ENCODE measurements around the gene TNNT3. TPM values are rescaled to one million over a fixed set of nuclear protein-coding genes. Genes with fewer than 3 reads are reported as not detected.
A peak's percentile ranks its signal among the peaks of the same experiment; 100 is the strongest.
"Not testable (repeated sequence)": the region's sequence is repeated elsewhere in the genome, so short reads cannot be mapped to it uniquely, and the experiment has no call there.

TNNT3 gene
- total and polyA plus RNA-seq, 7 experiments from 2014 or later: 0.31 to 37.1 (median 18.7) TPM; not detected in 1

DNA sequence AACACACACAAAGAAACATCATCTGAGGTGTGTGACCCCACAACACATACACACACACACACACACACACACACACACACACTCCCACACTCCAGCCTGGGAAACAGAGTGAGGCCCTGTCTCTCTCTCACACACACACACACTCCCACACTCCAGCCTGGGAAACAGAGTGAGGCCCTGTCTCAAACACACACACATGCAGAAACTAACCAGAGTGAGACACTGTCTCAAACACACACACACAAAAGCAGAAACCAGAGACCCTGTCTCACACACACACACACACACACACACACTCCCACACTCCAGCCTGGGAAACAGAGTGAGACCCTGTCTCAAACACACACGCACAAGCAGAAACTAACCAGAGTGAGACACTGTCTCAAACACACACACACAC, 20.3 kb downstream of the TNNT3 start:
- H3K36me3 Mint-ChIP-seq; H3K27me3 ChIP-seq (ENCODE audit: control insufficient read depth in 2 of 2, insufficient read depth in 2 of 2, low read length in 2 of 2); H3K9me3 ChIP-seq (ENCODE audit: control insufficient read depth in 2 of 3, low read length in 3 of 3); CTCF ChIA-PET; DNase-seq; H3K27me3 Mint-ChIP-seq; H3K4me3 Mint-ChIP-seq; POLR2A ChIA-PET; H3K36me3 ChIP-seq (ENCODE audit: control insufficient read depth in 2 of 3, insufficient read depth in 3 of 3, low read length in 3 of 3); H3K9me3 Mint-ChIP-seq; H3K4me3 ChIP-seq (ENCODE audit: low read length); H3K4me1 ChIP-seq (ENCODE audit: control insufficient read depth in 2 of 2, insufficient read depth in 2 of 2, low read length in 2 of 2); H3K27ac ChIP-seq (ENCODE audit: low read depth, low read length); ATAC-seq: not testable (repeated sequence)
- intact Hi-C loops (cut with micrococcal nuclease): loop anchor here (1.0 kb wide), 1 partner anchor 45 kb away; no protein-coding TSS in a partner anchor
- Mint-ChIP-seq H3K4me1 (peaks cover 0 to 24% (median 7%) of the 10 kb centered on the region in 7 donors), H3K27ac (peak overlapping the region in 5 of 9 donors; percentile 19 to 88 (median 75))

DNA sequence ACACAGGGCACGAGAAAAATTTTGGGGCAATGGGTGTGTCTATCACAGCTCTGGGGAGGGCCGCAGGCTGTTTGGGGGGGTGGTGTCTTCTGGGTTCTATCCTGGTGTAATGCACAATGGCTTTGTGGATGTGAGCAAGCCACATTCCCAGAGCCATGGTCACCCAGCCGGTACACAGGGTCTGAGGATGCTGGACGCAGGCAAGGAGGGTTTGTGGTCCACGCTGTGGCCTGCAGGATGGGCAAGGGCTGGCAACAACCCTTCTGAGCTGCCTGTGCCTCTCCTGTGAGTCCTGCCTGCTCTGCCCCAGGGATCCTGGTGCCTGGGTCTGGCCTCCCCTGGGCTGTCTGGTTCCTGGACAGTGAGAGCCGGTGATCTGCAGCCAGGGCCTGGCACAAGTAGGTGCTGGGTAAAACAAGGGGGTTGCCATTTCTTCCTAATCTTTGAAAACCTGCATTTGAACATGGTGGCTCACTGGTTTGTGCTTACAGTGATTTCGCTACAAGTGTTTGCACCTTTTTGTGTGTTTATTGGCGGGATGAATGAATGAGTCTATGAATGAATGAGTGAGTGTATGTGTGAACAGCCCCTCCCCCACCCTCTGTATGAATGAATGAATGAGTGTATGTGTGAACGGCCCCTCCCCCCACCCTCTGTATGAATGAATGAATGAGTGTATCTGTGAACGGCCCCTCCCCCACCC, 23.2 kb downstream of the TNNT3 start:
- H3K36me3 Mint-ChIP-seq: no peaks in the 10 kb centered on the region
- H3K27me3 ChIP-seq (ENCODE audit: control insufficient read depth in 2 of 2, insufficient read depth in 2 of 2, low read length in 2 of 2): no peaks in the 10 kb centered on the region
- H3K4me1 ChIP-seq (ENCODE audit: control insufficient read depth in 2 of 2, insufficient read depth in 2 of 2, low read length in 2 of 2): no peaks in the 10 kb centered on the region
- peaks cover 0 to 24% (median 7%) of the 10 kb centered on the region in 7 donors for H3K4me1 Mint-ChIP-seq
- H3K9me3 ChIP-seq (ENCODE audit: control insufficient read depth in 2 of 3, low read length in 3 of 3): no peaks in the 10 kb centered on the region
- ChIA-PET POLR2A (no interaction called here), CTCF (interaction anchor here (1.2 kb wide), 2 partner anchors 59 to 249 kb away, joined by 4 to 5 read pairs; no protein-coding TSS in a partner anchor)
- peaks cover 0 to 3% (median 0%) of the 10 kb centered on the region in 5 donors for H3K27me3 Mint-ChIP-seq
- no peaks in the 10 kb centered on the region for H3K36me3 ChIP-seq (ENCODE audit: control insufficient read depth in 2 of 3, insufficient read depth in 3 of 3, low read length in 3 of 3)
- H3K27ac ChIP-seq (ENCODE audit: low read depth, low read length): no peak overlapping the region
- peaks cover 0 to 2% (median 0%) of the 10 kb centered on the region in 11 donors for H3K9me3 Mint-ChIP-seq
- intact Hi-C loops (cut with micrococcal nuclease): no loop called here
- peak in 1 of 9 donors; percentile 4 for DNase-seq
- H3K4me3 ChIP-seq (ENCODE audit: low read length): no peak overlapping the region
- no peak overlapping the region for H3K27ac Mint-ChIP-seq
- no peak overlapping the region for H3K4me3 Mint-ChIP-seq
- ATAC-seq: no peak

DNA sequence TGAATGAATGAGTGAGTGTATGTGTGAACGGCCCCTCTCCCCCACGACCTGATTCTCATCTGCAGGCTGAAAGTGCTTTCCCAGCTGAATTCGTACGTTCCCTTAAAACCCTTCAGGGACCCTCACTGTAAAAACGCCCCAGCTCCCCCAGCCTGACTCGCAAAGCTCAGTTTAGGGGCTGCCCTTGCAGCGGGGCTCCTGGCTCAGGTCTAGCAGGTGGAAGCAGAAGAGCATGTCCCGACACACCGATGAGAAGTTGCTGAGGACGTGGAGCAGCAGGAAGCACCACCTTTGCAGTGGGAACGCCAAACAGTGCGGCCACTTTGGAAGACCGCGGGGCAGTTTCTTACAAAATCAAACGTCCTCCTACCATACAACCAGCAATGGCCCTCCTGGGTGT, 24.1 kb downstream of the TNNT3 start:
- Mint-ChIP-seq H3K4me3 (peak overlapping the region in 2 of 10 donors; percentile 5 to 42), H3K36me3 (no peaks in the 10 kb centered on the region), H3K9me3 (peaks cover 0 to 2% (median 0%) of the 10 kb centered on the region in 11 donors), H3K4me1 (peaks cover 0 to 24% (median 7%) of the 10 kb centered on the region in 7 donors), H3K27me3 (peaks cover 0 to 3% (median 0%) of the 10 kb centered on the region in 5 donors), H3K27ac (peak overlapping the region in 1 of 9 donors; percentile 60)
- H3K9me3 ChIP-seq (ENCODE audit: control insufficient read depth in 2 of 3, low read length in 3 of 3): no peaks in the 10 kb centered on the region
- DNase-seq: no peak
- intact Hi-C loops (cut with micrococcal nuclease): no loop called here
- CTCF ChIA-PET: interaction anchor here (1.2 kb wide), 1 partner anchor 249 kb away, joined by 5 read pairs; no protein-coding TSS in a partner anchor
- no peaks in the 10 kb centered on the region for H3K36me3 ChIP-seq (ENCODE audit: control insufficient read depth in 2 of 3, insufficient read depth in 3 of 3, low read length in 3 of 3)
- H3K27me3 ChIP-seq (ENCODE audit: control insufficient read depth in 2 of 2, insufficient read depth in 2 of 2, low read length in 2 of 2): no peaks in the 10 kb centered on the region
- no peak overlapping the region for H3K27ac ChIP-seq (ENCODE audit: low read depth, low read length)
- no peak for ATAC-seq
- no peak overlapping the region for H3K4me3 ChIP-seq (ENCODE audit: low read length)
- POLR2A ChIA-PET: no interaction called here
- no peaks in the 10 kb centered on the region for H3K4me1 ChIP-seq (ENCODE audit: control insufficient read depth in 2 of 2, insufficient read depth in 2 of 2, low read length in 2 of 2)

DNA sequence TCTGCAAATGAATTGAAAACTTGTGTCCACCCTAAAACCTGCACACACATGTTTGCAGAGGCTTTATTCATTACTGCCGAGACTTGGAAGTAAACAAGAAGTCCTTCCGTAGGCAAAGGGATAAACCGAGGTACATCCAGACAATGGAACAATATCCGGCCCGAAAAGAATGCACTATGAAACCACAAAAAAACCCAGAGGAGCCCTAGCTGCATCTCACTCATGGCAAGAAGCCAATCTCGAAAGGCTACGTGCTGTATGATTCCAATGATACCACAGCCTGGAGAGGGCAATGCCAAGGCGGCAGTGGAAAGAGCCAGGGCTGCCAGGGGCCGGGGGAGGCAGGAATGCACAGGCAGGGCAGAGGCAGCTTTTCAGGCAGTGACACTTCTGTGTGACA, 24.5 kb downstream of the TNNT3 start:
- DNase-seq (peak in 1 of 9 donors; percentile 19), ATAC-seq (no peak)
- Histone ChIP-seq H3K4me1 (ENCODE audit: control insufficient read depth in 2 of 2, insufficient read depth in 2 of 2, low read length in 2 of 2) (no peaks in the 10 kb centered on the region), H3K4me3 (ENCODE audit: low read length) (no peak overlapping the region), H3K36me3 (ENCODE audit: control insufficient read depth in 2 of 3, insufficient read depth in 3 of 3, low read length in 3 of 3) (no peaks in the 10 kb centered on the region), H3K27me3 (ENCODE audit: control insufficient read depth in 2 of 2, insufficient read depth in 2 of 2, low read length in 2 of 2) (no peaks in the 10 kb centered on the region), H3K9me3 (ENCODE audit: control insufficient read depth in 2 of 3, low read length in 3 of 3) (no peaks in the 10 kb centered on the region), H3K27ac (ENCODE audit: low read depth, low read length) (no peak overlapping the region)
- intact Hi-C loops (cut with micrococcal nuclease): no loop called here
- H3K27ac Mint-ChIP-seq: peak overlapping the region in 4 of 9 donors; percentile 10 to 56 (median 41)
- peak overlapping the region in 5 of 10 donors; percentile 15 to 43 (median 20) for H3K4me3 Mint-ChIP-seq
- POLR2A ChIA-PET: no interaction called here
- peaks cover 0 to 2% (median 0%) of the 10 kb centered on the region in 11 donors for H3K9me3 Mint-ChIP-seq
- no peaks in the 10 kb centered on the region for H3K36me3 Mint-ChIP-seq
- H3K27me3 Mint-ChIP-seq: peaks cover 0 to 3% (median 0%) of the 10 kb centered on the region in 5 donors
- H3K4me1 Mint-ChIP-seq: peaks cover 0 to 23% (median 4%) of the 10 kb centered on the region in 7 donors
- CTCF ChIA-PET: no interaction called here

DNA sequence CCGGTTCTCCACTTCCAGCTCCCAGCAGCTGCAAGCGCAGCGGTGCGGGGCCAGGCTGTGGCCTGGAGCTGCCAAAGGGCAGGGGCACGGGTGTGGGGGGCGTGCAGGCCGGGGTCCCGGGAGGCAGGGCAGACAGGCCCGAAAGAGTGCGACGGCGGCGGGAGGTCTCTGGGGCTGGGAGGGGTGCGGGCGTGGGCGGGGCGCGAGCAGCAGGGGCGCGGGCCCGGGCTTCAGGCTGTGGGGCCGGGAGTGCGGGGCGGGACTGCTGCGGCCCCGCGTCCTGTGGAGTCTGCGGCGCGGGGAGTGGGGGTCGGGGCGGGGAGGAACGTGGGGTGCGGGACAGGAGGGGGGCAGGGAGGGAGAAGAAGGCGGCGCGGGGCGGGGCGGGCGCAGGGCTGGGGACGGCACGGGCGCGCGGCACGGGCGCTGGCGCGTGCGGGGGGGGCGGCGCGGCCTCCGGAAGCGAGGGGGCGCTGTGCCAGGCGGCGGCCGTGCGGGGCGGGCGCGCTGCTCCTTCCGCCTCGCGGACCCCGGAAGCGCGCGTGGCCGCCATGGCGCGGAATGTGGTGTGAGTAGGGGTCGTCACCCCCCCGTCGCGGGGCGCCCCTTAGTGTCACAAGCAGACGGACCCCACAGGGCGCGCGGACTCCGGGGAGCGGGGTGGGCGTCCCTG, 27.4 kb downstream of the TNNT3 start, which contains the start of gene MRPL23:
Gene MRPL23 (plus strand): TSS at position 521 of the 673 bp plus-strand sequence. CDS start 31 bp downstream, at position 552.
- H3K4me3 Mint-ChIP-seq: no peak within 1 kb of the TSS
- ChIA-PET CTCF (interaction anchor here (0.6 to 1.5 kb wide), 3 partner anchors 54 to 411 kb away, joined by 3 read pairs; no protein-coding TSS in a partner anchor), POLR2A (interaction anchor here (0.7 to 1.8 kb wide), 5 partner anchors 25 to 99 kb away, joined by 3 to 4 read pairs (median 4); partner anchors contain the start of gene LSP1)
- no peaks in the 10 kb centered on the region for H3K27me3 ChIP-seq (ENCODE audit: control insufficient read depth in 2 of 2, insufficient read depth in 2 of 2, low read length in 2 of 2)
- peaks cover 0 to 9% (median 0%) of the 10 kb centered on the region in 7 donors for H3K4me1 Mint-ChIP-seq
- intact Hi-C loops (cut with micrococcal nuclease): no loop called here
- H3K27ac ChIP-seq (ENCODE audit: low read depth, low read length): no peak within 1 kb of the TSS
- H3K4me3 ChIP-seq (ENCODE audit: low read length): no peak within 1 kb of the TSS
- no peaks in the 10 kb centered on the region for H3K27me3 Mint-ChIP-seq
- peak in 4 of 9 donors; percentile 47 to 61 (median 53) for DNase-seq
- no peaks in the 10 kb centered on the region for H3K9me3 Mint-ChIP-seq
- peak; percentile 94 for ATAC-seq
- no peaks in the 10 kb centered on the region for H3K36me3 Mint-ChIP-seq
- H3K9me3 ChIP-seq (ENCODE audit: control insufficient read depth in 2 of 3, low read length in 3 of 3): no peaks in the 10 kb centered on the region
- H3K36me3 ChIP-seq (ENCODE audit: control insufficient read depth in 2 of 3, insufficient read depth in 3 of 3, low read length in 3 of 3): no peaks in the 10 kb centered on the region
- no peak within 1 kb of the TSS for H3K27ac Mint-ChIP-seq
- no peaks in the 10 kb centered on the region for H3K4me1 ChIP-seq (ENCODE audit: control insufficient read depth in 2 of 2, insufficient read depth in 2 of 2, low read length in 2 of 2)

DNA sequence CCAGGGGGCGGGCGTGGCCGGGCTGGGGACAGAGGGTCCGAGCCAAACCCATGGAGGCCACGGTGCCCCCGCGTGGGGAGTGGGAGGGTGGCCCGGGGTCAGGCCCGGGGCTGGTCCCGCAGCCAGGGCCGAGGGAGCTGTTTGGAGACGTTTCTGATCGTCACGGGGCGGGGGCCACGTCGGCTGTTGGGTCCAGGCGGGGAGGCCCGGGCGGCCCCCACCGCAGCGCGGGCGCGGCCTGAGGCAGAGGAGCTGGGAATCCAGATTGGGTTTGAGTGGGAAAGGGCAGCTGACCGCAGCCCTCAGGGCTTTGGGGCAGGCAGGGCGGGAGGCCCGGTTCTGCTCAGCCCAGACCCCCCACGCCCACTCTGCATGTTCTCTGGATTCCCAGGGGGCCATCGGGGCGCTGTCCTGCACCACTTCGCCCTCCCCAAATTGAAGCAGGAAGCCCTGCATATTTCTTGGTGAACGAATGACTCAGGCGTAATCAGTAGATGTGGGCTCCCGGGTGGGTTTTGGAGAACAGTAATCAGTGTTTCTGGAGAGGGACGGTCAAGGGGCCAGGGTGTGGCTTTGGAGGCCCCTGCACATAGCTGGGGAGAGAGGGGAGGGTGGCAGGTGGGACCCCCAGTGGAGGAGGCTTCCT, 28.2 kb downstream of the TNNT3 start:
- no peaks in the 10 kb centered on the region for H3K9me3 Mint-ChIP-seq
- CTCF ChIA-PET: interaction anchor here (0.7 to 1.5 kb wide), 3 partner anchors 53 to 254 kb away, joined by 3 read pairs; no protein-coding TSS in a partner anchor
- Histone ChIP-seq H3K4me1 (ENCODE audit: control insufficient read depth in 2 of 2, insufficient read depth in 2 of 2, low read length in 2 of 2) (no peaks in the 10 kb centered on the region), H3K9me3 (ENCODE audit: control insufficient read depth in 2 of 3, low read length in 3 of 3) (no peaks in the 10 kb centered on the region), H3K36me3 (ENCODE audit: control insufficient read depth in 2 of 3, insufficient read depth in 3 of 3, low read length in 3 of 3) (no peaks in the 10 kb centered on the region), H3K4me3 (ENCODE audit: low read length) (no peak overlapping the region), H3K27me3 (ENCODE audit: control insufficient read depth in 2 of 2, insufficient read depth in 2 of 2, low read length in 2 of 2) (no peaks in the 10 kb centered on the region), H3K27ac (ENCODE audit: low read depth, low read length) (no peak overlapping the region)
- no peaks in the 10 kb centered on the region for H3K36me3 Mint-ChIP-seq
- intact Hi-C loops (cut with micrococcal nuclease): no loop called here
- H3K4me1 Mint-ChIP-seq: peaks cover 0 to 2% (median 0%) of the 10 kb centered on the region in 7 donors
- DNase-seq (no peak), ATAC-seq (peak; percentile 23)
- H3K4me3 Mint-ChIP-seq: no peak overlapping the region
- H3K27me3 Mint-ChIP-seq: no peaks in the 10 kb centered on the region
- no peak overlapping the region for H3K27ac Mint-ChIP-seq
- POLR2A ChIA-PET: interaction anchor here (1.0 to 1.8 kb wide), 6 partner anchors 25 to 99 kb away, joined by 4 to 6 read pairs (median 4); partner anchors contain the start of gene LSP1
